GM12875 (cell line): ENCODE results near the gene ENPP3.

Experiments used
- H3K4me3 ChIP-seq: one replicate; pipeline ENCODE4 v1.5.1; 2011; ENCODE audit warnings: low read depth, low read length, control low read depth
- CTCF ChIP-seq: IDR thresholded peaks from 2 replicates; pipeline ENCODE4 v1.5.1; 2011; ENCODE audit warnings: low read depth, mild to moderate bottlenecking, control low read depth, inconsistent platforms, low read length, moderate library complexity, borderline replicate concordance; ENCODE audit not compliant: insufficient read depth

ENPP3 gene

GRCh38 chr6:131681585-131681984, 44.5 kb downstream of the ENPP3 start:
- TF ChIP-seq CTCF: no peak
- no peak overlapping the region for H3K4me3 ChIP-seq

GRCh38 chr6:131682442-131682841, 45.3 kb downstream of the ENPP3 start:
- H3K4me3 ChIP-seq: no peak overlapping the region

GRCh38 chr6:131683479-131683878, 46.4 kb downstream of the ENPP3 start:
- TF ChIP-seq CTCF: no peak
- no peak overlapping the region for H3K4me3 ChIP-seq

More at GRCh38 chr6:131682442-131682841, 45.3 kb downstream of the ENPP3 start:
- no peak for TF ChIP-seq CTCF

GRCh38 chr6:131685266-131685780, 48.2 kb downstream of the ENPP3 start:
- H3K4me3 ChIP-seq: no peak overlapping the region

GRCh38 chr6:131687022-131687421, 49.9 kb downstream of the ENPP3 start:
- H3K4me3 ChIP-seq: no peak overlapping the region
- no peak for TF ChIP-seq CTCF

More at GRCh38 chr6:131685266-131685780, 48.2 kb downstream of the ENPP3 start:
- TF ChIP-seq CTCF: no peak

- TF ChIP-seq CTCF: no peak
These were observed 51.2 kb downstream of the ENPP3 start for GRCh38 chr6:131688286-131688685.

GRCh38 chr6:131692031-131692430, 54.9 kb downstream of the ENPP3 start:
- no peak overlapping the region for H3K4me3 ChIP-seq
- no peak for TF ChIP-seq CTCF

More at GRCh38 chr6:131688286-131688685, 51.2 kb downstream of the ENPP3 start:
- H3K4me3 ChIP-seq: no peak overlapping the region
